ENCODE measurements around the gene CUTA. TPM values are rescaled to one million over a fixed set of nuclear protein-coding genes. Genes with fewer than 3 reads are reported as not detected.

The CUTA gene
- total RNA-seq, result 100 to 1,000 TPM; 197 to 215 TPM

GRCh38 chr6:33417903-33418689 lies at the start of gene CUTA:
TSS of gene CUTA (minus strand) at chr6:33418107. CDS start at chr6:33418000, 107 bp downstream.

DNA sequence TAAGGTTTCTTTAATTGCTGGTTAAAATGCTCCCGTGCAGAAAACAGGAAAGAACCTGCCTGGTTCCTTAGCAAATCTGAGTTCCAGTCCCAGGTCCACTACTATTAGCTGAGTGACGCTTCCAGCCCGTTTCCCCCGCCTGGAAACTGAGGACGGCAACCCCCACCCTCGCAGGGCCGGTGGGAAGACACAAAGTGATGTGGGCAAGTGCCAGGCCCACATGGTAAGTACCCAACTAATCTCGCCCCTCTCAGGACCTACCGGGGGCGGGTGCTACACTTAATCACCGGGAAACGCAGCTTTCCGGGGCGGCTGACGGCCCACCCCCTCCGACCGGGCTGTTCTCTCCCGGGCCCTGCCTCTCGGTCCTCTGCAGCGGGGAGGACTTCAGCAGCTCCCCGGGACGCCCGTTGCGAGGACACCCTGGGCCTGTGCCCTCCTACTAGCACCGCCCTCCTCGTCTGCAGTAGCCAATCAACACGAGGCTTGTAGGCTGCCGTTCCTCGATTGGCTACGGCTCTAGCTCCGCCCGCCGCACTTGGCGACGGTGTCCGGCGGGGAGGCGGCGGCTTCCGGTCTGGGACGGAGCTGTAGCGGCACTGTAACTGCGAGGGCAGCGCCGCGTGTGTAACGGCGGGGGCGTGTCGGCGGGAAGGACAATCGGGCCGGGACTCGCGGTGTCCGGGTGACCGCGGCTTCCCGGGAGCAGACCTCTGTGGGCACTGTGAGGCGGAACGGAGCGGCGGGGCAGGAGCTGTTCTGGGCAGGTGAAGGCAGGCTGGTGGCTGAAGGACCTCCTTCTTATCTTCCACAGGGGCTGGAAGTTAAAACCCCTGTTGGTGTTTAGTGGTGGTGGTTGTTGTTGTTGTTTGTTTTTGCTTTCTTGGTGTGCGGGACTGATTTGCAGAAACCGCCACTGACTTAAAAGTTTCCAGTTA lies 36.4 kb upstream of the CUTA start, which contains the start of gene ZBTB9:
Gene ZBTB9, plus strand, starts transcription at position 568 of the 938 bp plus-strand sequence. CDS start 525 bp downstream, outside the sequence.

GRCh38 chr6:33419580-33420490 lies 1.9 kb upstream of the CUTA start, which contains the start of gene SYNGAP1:
TSS of gene SYNGAP1 (plus strand) at chr6:33420065. CDS start at chr6:33420265, 200 bp downstream.

DNA sequence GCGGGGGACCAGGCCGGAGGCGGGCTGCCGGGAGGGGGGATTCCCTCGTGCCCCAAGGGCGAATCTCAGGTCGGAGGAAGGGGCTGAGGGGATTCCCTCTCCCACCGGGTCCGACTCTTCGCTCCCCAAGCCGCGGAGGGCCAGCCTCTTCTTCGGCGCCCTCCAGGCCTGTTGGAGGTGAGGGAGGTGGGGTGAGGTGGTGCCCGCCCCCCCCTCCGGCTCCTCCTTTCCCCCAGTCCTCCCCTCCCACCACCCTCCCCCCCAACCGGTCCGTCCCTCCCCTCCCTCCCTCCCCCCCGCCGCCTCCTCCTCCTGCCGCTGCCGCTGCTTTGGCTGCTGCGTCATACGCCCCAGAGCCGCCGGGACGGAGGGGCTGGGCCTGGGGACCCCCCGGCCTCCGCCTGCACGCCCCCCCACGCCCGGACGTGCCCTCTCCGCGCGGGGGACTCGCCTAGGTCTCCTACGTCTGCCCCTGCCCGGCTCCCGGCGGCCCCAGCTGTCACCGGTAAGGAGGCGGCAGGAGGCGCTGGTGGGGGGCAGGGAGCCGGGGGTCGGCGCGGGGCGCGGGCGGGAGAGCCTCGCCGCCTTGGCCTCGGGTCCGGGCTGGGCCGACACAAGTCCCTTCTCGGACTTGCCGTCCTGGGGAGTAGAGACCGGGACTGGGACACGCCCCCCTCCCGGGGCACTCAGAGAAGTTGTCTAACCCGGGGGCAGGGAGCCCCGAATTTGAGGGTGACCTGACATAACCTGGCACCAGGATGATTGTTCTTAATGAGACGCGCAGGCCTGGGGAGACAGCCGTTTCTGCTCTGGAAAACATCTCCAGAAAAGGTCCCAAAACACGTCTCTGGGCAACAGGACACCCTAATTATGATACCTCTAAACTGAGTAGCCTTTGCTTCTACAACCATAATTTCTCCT lies 6.9 kb downstream of the CUTA start, which contains the start of gene PHF1:
Gene PHF1, plus strand, starts transcription at position 304 of the 921 bp plus-strand sequence. CDS start 1,250 bp downstream, outside the sequence.

DNA sequence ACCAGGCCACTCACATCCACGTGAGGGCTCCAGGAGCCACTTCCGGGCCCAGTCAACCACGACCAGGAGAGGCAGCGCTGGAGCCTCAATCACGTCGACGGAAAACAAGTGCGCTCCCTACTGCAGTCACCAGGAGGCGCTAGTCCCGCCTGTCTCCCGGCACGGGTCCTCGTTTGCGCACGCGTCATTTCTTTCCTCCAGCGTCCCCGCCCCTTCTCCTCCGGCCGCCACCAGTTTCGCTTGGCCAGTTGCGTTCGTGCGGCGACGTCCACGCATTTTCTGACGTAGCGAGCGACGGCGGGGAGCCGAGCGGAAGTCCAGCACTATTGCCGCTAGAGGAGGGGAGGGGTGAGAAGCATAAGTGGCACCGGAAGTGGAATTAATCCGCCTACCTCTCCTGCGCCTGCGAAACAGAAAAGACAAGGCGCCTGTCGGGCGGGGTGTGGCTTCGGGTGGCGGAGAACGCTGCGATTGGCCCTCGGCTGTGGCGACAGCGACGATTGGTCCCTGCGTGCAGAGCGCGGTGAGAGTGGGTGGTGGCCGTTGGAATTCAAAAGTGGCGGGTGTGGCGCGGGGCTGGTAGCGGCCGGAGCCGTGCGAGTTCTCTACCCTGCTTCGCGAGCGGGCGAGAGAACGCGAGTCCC lies 26.5 kb downstream of the CUTA start, which contains the start of gene KIFC1:
Gene KIFC1, plus strand, starts transcription at position 546 of the 644 bp plus-strand sequence. CDS start 163 bp downstream, outside the sequence.

Small RNA genes lying within 50 kb of the gene (microRNA-seq; reads per million reads assigned to microRNA genes)
- not detected for gene MIR5004 (ENCODE audit: borderline microRNAs expressed, borderline replicate concordance)

Other genes with a start within 250 kb of the CUTA start
- under 1 TPM; 0.50 to 0.63 TPM for gene COL11A2, start 225.6 kb downstream of the CUTA start, total RNA-seq
- 10 to 100 TPM; 49.6 to 49.7 TPM for gene RXRB, start 217.4 kb downstream of the CUTA start, total RNA-seq
- 10 to 100 TPM; 39.6 to 41.7 TPM for gene SLC39A7, start 217.2 kb downstream of the CUTA start, total RNA-seq
- 10 to 100 TPM; 15.4 to 18.0 TPM for gene HSD17B8, start 213.5 kb downstream of the CUTA start, total RNA-seq
- gene RING1, start 209.6 kb downstream of the CUTA start, total RNA-seq, result 10 to 100 TPM; 37.6 to 37.7 TPM
- 10 to 100 TPM; 71.8 to 76.2 TPM for gene VPS52, start 146.2 kb downstream of the CUTA start, total RNA-seq
- 1,000 to 10,000 TPM; 3,258 to 3,316 TPM for gene RPS18, start 146.0 kb downstream of the CUTA start, total RNA-seq
- 10 to 100 TPM; 23.3 to 23.9 TPM for gene B3GALT4, start 141.0 kb downstream of the CUTA start, total RNA-seq
- gene WDR46, start 128.9 kb downstream of the CUTA start, total RNA-seq, result 10 to 100 TPM; 47.0 to 47.8 TPM
- 10 to 100 TPM; 55.1 to 57.3 TPM for gene PFDN6, start 128.5 kb downstream of the CUTA start, total RNA-seq
- 10 to 100 TPM; 52.5 to 58.6 TPM for gene RGL2, start 119.2 kb downstream of the CUTA start, total RNA-seq
- 100 to 1,000 TPM; 273 to 274 TPM for gene TAPBP, start 104.0 kb downstream of the CUTA start, total RNA-seq
- 10 to 100 TPM; 19.4 to 21.9 TPM for gene ZBTB22, start 100.4 kb downstream of the CUTA start, total RNA-seq
- gene DAXX, start 95.1 kb downstream of the CUTA start, total RNA-seq, result 100 to 1,000 TPM; 108 to 111 TPM
- 100 to 1,000 TPM; 106 to 109 TPM for gene KIFC1, start 26.3 kb downstream of the CUTA start, total RNA-seq
- 10 to 100 TPM; 46.7 to 52.7 TPM for gene PHF1, start 7.1 kb downstream of the CUTA start, total RNA-seq
- 10 to 100 TPM; 48.0 to 52.1 TPM for gene SYNGAP1, start 2.0 kb upstream of the CUTA start, total RNA-seq
- 1 to 10 TPM; 6.5 to 7.1 TPM for gene ZBTB9, start 36.5 kb upstream of the CUTA start, total RNA-seq
- gene BAK1, start 162.2 kb upstream of the CUTA start, total RNA-seq, result 10 to 100 TPM; 73.5 to 77.9 TPM
- gene ITPR3, start 203.2 kb upstream of the CUTA start, total RNA-seq, result 10 to 100 TPM; 56.4 TPM